Measurements from ENCODE around the gene BBX.

BBX gene

GRCh38 chr3:107523539-107524325 lies 970 bp downstream of the BBX start:
- H3K4me1 Mint-ChIP-seq (ENCODE audit: low read depth), result peaks cover 35% of the 10 kb centered on the region
- peaks cover 12% of the 10 kb centered on the region for H3K36me3 Mint-ChIP-seq (ENCODE audit: low read depth)
- no peaks in the 10 kb centered on the region for H3K9me3 Mint-ChIP-seq
- peak overlapping the region; percentile 92 for H3K4me3 Mint-ChIP-seq
- H3K27ac Mint-ChIP-seq, result peak overlapping the region; percentile 94
- H3K27me3 Mint-ChIP-seq, result no peaks in the 10 kb centered on the region

GRCh38 chr3:107524326-107524840 lies 1.6 kb downstream of the BBX start:
- peak overlapping the region; percentile 94 for H3K27ac Mint-ChIP-seq
- H3K4me1 Mint-ChIP-seq (ENCODE audit: low read depth), result peaks cover 38% of the 10 kb centered on the region
- H3K27me3 Mint-ChIP-seq, result no peaks in the 10 kb centered on the region
- H3K9me3 Mint-ChIP-seq, result no peaks in the 10 kb centered on the region
- H3K36me3 Mint-ChIP-seq (ENCODE audit: low read depth), result peaks cover 16% of the 10 kb centered on the region
- H3K4me3 Mint-ChIP-seq, result peak overlapping the region; percentile 92

- H3K9me3 Mint-ChIP-seq, result no peaks in the 10 kb centered on the region
- H3K4me1 Mint-ChIP-seq (ENCODE audit: low read depth), result peaks cover 38% of the 10 kb centered on the region
- H3K27me3 Mint-ChIP-seq, result no peaks in the 10 kb centered on the region
- H3K4me3 Mint-ChIP-seq, result peak overlapping the region; percentile 97
- peaks cover 19% of the 10 kb centered on the region for H3K36me3 Mint-ChIP-seq (ENCODE audit: low read depth)
- peak overlapping the region; percentile 97 for H3K27ac Mint-ChIP-seq
Observed at GRCh38 chr3:107524841-107525643, 2.3 kb downstream of the BBX start.

- no peaks in the 10 kb centered on the region for H3K9me3 Mint-ChIP-seq
- peaks cover 21% of the 10 kb centered on the region for H3K36me3 Mint-ChIP-seq (ENCODE audit: low read depth)
- peaks cover 40% of the 10 kb centered on the region for H3K4me1 Mint-ChIP-seq (ENCODE audit: low read depth)
- H3K4me3 Mint-ChIP-seq, result peak overlapping the region; percentile 97
- H3K27me3 Mint-ChIP-seq, result no peaks in the 10 kb centered on the region
- H3K27ac Mint-ChIP-seq, result peak overlapping the region; percentile 97
Observed at GRCh38 chr3:107525644-107526305, 3.0 kb downstream of the BBX start.

- peaks cover 15% of the 10 kb centered on the region for H3K4me1 Mint-ChIP-seq (ENCODE audit: low read depth)
- no peak overlapping the region for H3K4me3 Mint-ChIP-seq
- no peak overlapping the region for H3K27ac Mint-ChIP-seq
- no peaks in the 10 kb centered on the region for H3K9me3 Mint-ChIP-seq
- no peaks in the 10 kb centered on the region for H3K27me3 Mint-ChIP-seq
- peaks cover 37% of the 10 kb centered on the region for H3K36me3 Mint-ChIP-seq (ENCODE audit: low read depth)
Observed at GRCh38 chr3:107531917-107532469, 9.2 kb downstream of the BBX start.

- no peaks in the 10 kb centered on the region for H3K27me3 Mint-ChIP-seq
- peaks cover 15% of the 10 kb centered on the region for H3K4me1 Mint-ChIP-seq (ENCODE audit: low read depth)
- no peak overlapping the region for H3K27ac Mint-ChIP-seq
- no peak overlapping the region for H3K4me3 Mint-ChIP-seq
- peaks cover 12% of the 10 kb centered on the region for H3K36me3 Mint-ChIP-seq (ENCODE audit: low read depth)
- H3K9me3 Mint-ChIP-seq, result no peaks in the 10 kb centered on the region
Observed at GRCh38 chr3:107540857-107541256, 18.1 kb downstream of the BBX start.

- Mint-ChIP-seq H3K4me3 (no peak overlapping the region), H3K9me3 (no peaks in the 10 kb centered on the region), H3K4me1 (ENCODE audit: low read depth) (peaks cover 17% of the 10 kb centered on the region), H3K27ac (no peak overlapping the region), H3K27me3 (no peaks in the 10 kb centered on the region), H3K36me3 (ENCODE audit: low read depth) (peaks cover 6% of the 10 kb centered on the region)
Observed at GRCh38 chr3:107542665-107543064, 19.9 kb downstream of the BBX start.

GRCh38 chr3:107543666-107544065 lies 20.9 kb downstream of the BBX start:
- Mint-ChIP-seq H3K27me3 (no peaks in the 10 kb centered on the region), H3K36me3 (ENCODE audit: low read depth) (peaks cover 5% of the 10 kb centered on the region), H3K4me1 (ENCODE audit: low read depth) (peaks cover 17% of the 10 kb centered on the region), H3K27ac (no peak overlapping the region), H3K4me3 (no peak overlapping the region), H3K9me3 (peaks cover 6% of the 10 kb centered on the region)

GRCh38 chr3:107545680-107546120 lies 22.9 kb downstream of the BBX start:
- no peaks in the 10 kb centered on the region for H3K27me3 Mint-ChIP-seq
- H3K36me3 Mint-ChIP-seq (ENCODE audit: low read depth), result peaks cover 8% of the 10 kb centered on the region
- H3K4me1 Mint-ChIP-seq (ENCODE audit: low read depth), result peaks cover 18% of the 10 kb centered on the region
- H3K4me3 Mint-ChIP-seq, result no peak overlapping the region
- H3K27ac Mint-ChIP-seq, result no peak overlapping the region
- peaks cover 7% of the 10 kb centered on the region for H3K9me3 Mint-ChIP-seq

- Mint-ChIP-seq H3K9me3 (peaks cover 7% of the 10 kb centered on the region), H3K4me3 (no peak overlapping the region), H3K4me1 (ENCODE audit: low read depth) (peaks cover 18% of the 10 kb centered on the region), H3K27me3 (no peaks in the 10 kb centered on the region), H3K27ac (no peak overlapping the region), H3K36me3 (ENCODE audit: low read depth) (peaks cover 8% of the 10 kb centered on the region)
Observed at GRCh38 chr3:107548601-107549000, 25.8 kb downstream of the BBX start.

GRCh38 chr3:107555359-107555758 lies 32.6 kb downstream of the BBX start:
- Mint-ChIP-seq H3K4me1 (ENCODE audit: low read depth) (peaks cover 33% of the 10 kb centered on the region), H3K27me3 (no peaks in the 10 kb centered on the region), H3K27ac (no peak overlapping the region), H3K9me3 (no peaks in the 10 kb centered on the region), H3K36me3 (ENCODE audit: low read depth) (peaks cover 6% of the 10 kb centered on the region), H3K4me3 (no peak overlapping the region)

- peaks cover 45% of the 10 kb centered on the region for H3K4me1 Mint-ChIP-seq (ENCODE audit: low read depth)
- H3K36me3 Mint-ChIP-seq (ENCODE audit: low read depth), result peaks cover 6% of the 10 kb centered on the region
- no peak overlapping the region for H3K27ac Mint-ChIP-seq
- no peak overlapping the region for H3K4me3 Mint-ChIP-seq
- H3K27me3 Mint-ChIP-seq, result no peaks in the 10 kb centered on the region
- H3K9me3 Mint-ChIP-seq, result no peaks in the 10 kb centered on the region
Observed at GRCh38 chr3:107557743-107558142, 35.0 kb downstream of the BBX start.

GRCh38 chr3:107560166-107560565 lies 37.4 kb downstream of the BBX start:
- H3K27me3 Mint-ChIP-seq, result no peaks in the 10 kb centered on the region
- H3K36me3 Mint-ChIP-seq (ENCODE audit: low read depth), result peaks cover 4% of the 10 kb centered on the region
- H3K4me3 Mint-ChIP-seq, result no peak overlapping the region
- H3K4me1 Mint-ChIP-seq (ENCODE audit: low read depth), result peaks cover 49% of the 10 kb centered on the region
- H3K27ac Mint-ChIP-seq, result no peak overlapping the region
- H3K9me3 Mint-ChIP-seq, result no peaks in the 10 kb centered on the region

GRCh38 chr3:107561980-107562379 lies 39.2 kb downstream of the BBX start:
- H3K27ac Mint-ChIP-seq, result no peak overlapping the region
- no peaks in the 10 kb centered on the region for H3K27me3 Mint-ChIP-seq
- H3K36me3 Mint-ChIP-seq (ENCODE audit: low read depth), result no peaks in the 10 kb centered on the region
- H3K9me3 Mint-ChIP-seq, result no peaks in the 10 kb centered on the region
- peaks cover 50% of the 10 kb centered on the region for H3K4me1 Mint-ChIP-seq (ENCODE audit: low read depth)
- no peak overlapping the region for H3K4me3 Mint-ChIP-seq

Measured in stimulated activated naive CD8-positive, alpha-beta T cell treated with anti-CD3 and anti-CD28 coated beads, Interleukin-15, Interleukin-2, amounts not matched to agents 100 ng/mL and 50 ng/mL, for 24 hours (primary cell).